GM12865 (cell line): ENCODE measurements around the gene MEOX2.

ENCODE experiments used
- DNase-seq: peaks from one replicate; pipeline ENCODE4 v3.0.0; 2010; ENCODE audit warnings: low read depth
- H3K4me3 ChIP-seq: 2 replicates; pipeline ENCODE4 v1.5.1; 2011; ENCODE audit warnings: mild to moderate bottlenecking, low read depth, low read length, control low read depth
- CTCF ChIP-seq: IDR thresholded peaks from 2 replicates; pipeline ENCODE4 v1.5.1; 2011; ENCODE audit warnings: low read length, control low read depth, low read depth, inconsistent platforms; ENCODE audit not compliant: insufficient read depth; ENCODE audit errors: missing control alignments

Gene MEOX2

GRCh38 chr7:15651693-15652092 is 34.8 kb downstream of the MEOX2 start:
- no peak for TF ChIP-seq CTCF
- no peak for DNase-seq
- no peak overlapping the region for H3K4me3 ChIP-seq

GRCh38 chr7:15650787-15651186 is 35.7 kb downstream of the MEOX2 start:
- TF ChIP-seq CTCF: no peak
- DNase-seq: no peak

GRCh38 chr7:15648461-15648961 is 38.0 kb downstream of the MEOX2 start:
- TF ChIP-seq CTCF: no peak
- DNase-seq: no peak
- H3K4me3 ChIP-seq: no peak overlapping the region

More at GRCh38 chr7:15650787-15651186, 35.7 kb downstream of the MEOX2 start:
- no peak overlapping the region for H3K4me3 ChIP-seq

- H3K4me3 ChIP-seq: no peak overlapping the region
- TF ChIP-seq CTCF: no peak
Measured at GRCh38 chr7:15647309-15647708, 39.2 kb downstream of the MEOX2 start.

GRCh38 chr7:15643000-15643705 is 43.3 kb downstream of the MEOX2 start:
- TF ChIP-seq CTCF: no peak
- no peak overlapping the region for H3K4me3 ChIP-seq
- no peak for DNase-seq

More at GRCh38 chr7:15647309-15647708, 39.2 kb downstream of the MEOX2 start:
- DNase-seq: no peak

- no peak overlapping the region for H3K4me3 ChIP-seq
- no peak for DNase-seq
- no peak for TF ChIP-seq CTCF
Measured at GRCh38 chr7:15628876-15629275, 57.6 kb downstream of the MEOX2 start.

GRCh38 chr7:15626041-15626440 is 60.4 kb downstream of the MEOX2 start:
- TF ChIP-seq CTCF: no peak
- H3K4me3 ChIP-seq: no peak overlapping the region

More at GRCh38 chr7:15626041-15626440, 60.4 kb downstream of the MEOX2 start:
- no peak for DNase-seq
